KOPT-K1 (cell line): ENCODE measurements around the gene MAN1C1.

Experiments used
- H3K27ac ChIP-seq: fragments of 200-600 bp; sonication (generic); 2 replicates; pipeline ENCODE4 v1.5.1; 2016; ENCODE audit warnings: antibody characterized with exemption, mild to moderate bottlenecking, low read depth, low read length; ENCODE audit not compliant: poor library complexity, severe bottlenecking
- H3K36me3 ChIP-seq: fragments of 200-600 bp; sonication (generic); 2 replicates; pipeline ENCODE4 v1.5.1; 2017; ENCODE audit warnings: antibody characterized with exemption, mild to moderate bottlenecking, low read length, moderate library complexity; ENCODE audit not compliant: insufficient read depth
- H3K9me3 ChIP-seq: fragments of 200-600 bp; sonication (generic); 2 replicates; pipeline ENCODE4 v1.5.1; 2017; ENCODE audit warnings: antibody characterized with exemption, low read length, mild to moderate bottlenecking; ENCODE audit not compliant: insufficient read depth, poor library complexity, severe bottlenecking

The MAN1C1 gene

DNA sequence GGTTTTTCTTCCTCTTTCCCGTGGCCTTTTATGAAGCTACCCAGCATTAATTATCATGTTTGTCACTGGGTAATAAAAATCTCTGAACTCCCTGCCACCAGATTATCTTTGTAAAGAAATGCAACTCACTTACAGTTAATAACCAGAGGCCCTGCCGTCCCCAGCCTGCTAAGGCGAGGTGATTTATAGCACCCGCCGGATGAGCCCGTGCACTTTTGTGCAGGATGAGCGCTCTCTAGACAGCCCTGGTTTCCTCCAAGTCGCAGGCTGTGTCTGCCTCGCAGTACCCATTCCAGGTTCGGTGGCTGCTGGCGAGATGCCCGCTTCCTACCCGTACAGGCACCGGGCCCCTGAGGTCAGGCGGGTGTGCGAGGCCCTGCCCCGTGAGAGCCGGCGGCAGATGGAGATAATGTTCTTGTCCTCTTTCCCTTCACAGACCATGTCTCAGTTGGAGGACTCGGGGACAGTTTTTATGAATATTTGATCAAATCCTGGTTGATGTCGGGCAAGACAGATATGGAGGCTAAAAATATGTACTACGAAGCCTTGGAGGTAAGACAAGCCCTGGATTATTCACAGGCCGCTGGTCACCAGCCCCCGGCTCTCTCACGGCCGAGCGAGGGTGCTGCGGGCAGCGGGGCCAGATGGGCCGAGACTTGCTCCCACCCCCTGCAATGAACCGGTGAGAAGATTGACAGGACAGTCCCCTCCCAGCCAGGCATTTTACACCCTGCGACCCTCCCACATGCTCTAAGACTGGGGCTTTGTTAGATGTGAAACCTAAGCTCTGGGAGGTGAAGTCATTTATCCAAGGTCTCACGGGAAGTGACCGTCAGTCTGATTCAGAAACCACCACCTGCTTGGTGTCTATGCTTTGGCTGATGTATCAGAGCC lies 154.9 kb downstream of the MAN1C1 start:
- Histone ChIP-seq H3K9me3 (no peaks in the 10 kb centered on the region), H3K36me3 (no peaks in the 10 kb centered on the region), H3K27ac (no peak overlapping the region)

DNA sequence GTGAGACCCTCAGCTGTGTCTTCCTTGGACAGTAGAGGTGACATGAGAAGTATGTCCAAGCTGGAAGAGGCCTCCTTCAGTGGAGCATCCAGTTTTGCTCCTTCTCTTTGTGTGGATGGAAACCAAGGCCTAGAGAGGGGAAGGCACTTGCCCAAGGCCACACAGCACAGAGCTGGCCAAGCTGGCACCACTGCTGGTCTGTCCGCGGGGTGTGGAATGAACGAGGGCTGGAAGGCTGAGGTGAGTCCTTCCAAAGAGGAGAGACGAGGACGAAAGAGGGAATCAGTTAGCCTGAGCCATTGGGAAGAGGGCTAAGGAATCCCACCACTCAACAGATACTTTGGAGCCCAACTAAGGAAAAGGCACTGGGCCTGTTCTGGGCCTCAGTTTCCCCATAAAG lies 155.6 kb downstream of the MAN1C1 start:
- Histone ChIP-seq H3K36me3 (no peaks in the 10 kb centered on the region), H3K27ac (no peak overlapping the region), H3K9me3 (no peaks in the 10 kb centered on the region)

DNA sequence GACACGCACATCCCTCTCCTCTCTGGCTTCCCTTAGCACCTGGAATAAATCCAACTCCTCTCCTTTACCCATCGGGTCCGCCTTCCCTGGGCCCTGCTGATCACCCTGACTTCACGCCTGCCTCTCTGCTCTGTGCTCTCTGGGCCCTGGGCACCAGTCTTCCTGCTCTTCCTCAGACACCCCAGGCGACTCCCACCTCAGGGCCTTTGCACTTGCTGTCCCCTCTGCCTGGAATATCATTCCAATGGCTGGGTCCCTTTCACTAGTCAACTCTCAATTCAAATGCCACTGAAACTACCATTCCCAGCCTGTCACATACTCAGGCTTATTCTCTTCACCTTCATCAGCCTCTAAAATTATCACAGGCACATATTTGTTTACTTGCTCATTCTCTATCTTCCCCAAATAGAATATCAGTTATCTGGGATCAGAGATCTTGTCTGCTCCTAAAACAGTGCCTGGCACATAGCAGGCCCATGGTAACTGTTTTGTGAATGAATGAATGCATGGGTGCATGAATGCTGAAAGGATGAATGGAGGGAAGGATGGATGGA lies 156.2 kb downstream of the MAN1C1 start:
- no peak overlapping the region for H3K27ac ChIP-seq
- H3K9me3 ChIP-seq, result no peaks in the 10 kb centered on the region
- H3K36me3 ChIP-seq, result no peaks in the 10 kb centered on the region

DNA sequence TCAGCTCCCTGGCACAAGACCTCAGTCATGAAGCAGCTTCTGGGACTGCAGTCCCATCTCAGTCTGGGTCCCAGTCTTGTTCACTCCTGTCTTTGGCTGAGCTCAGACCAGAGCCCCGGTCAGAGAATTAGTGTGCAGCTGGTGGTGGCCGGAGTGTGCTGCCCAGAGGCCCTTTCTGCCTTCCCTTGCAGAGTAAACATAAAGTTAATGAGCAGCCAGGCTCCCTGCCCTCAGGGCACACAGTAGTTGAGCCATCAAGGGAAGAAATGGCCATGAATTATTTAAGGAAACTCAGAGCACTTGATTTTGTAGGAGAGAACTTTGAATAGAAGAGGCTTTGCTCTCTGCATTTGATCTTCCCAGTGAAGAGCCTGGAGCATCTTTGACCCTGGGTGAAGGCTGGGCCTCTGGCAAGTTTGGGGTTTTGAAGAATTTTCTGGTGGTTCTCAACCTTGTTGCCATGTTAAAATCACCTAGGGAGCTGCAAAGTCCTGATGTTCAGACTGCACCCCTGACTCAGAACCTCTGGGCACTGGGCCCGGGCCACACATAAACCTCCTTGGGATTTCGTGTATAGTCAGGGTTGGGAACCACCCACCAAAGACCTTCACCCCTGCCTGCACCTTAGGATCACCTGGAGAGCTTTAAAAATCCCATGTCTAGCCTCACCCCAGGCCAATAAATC lies 157.0 kb downstream of the MAN1C1 start:
- H3K9me3 ChIP-seq, result no peaks in the 10 kb centered on the region
- no peaks in the 10 kb centered on the region for H3K36me3 ChIP-seq
- no peak overlapping the region for H3K27ac ChIP-seq

DNA sequence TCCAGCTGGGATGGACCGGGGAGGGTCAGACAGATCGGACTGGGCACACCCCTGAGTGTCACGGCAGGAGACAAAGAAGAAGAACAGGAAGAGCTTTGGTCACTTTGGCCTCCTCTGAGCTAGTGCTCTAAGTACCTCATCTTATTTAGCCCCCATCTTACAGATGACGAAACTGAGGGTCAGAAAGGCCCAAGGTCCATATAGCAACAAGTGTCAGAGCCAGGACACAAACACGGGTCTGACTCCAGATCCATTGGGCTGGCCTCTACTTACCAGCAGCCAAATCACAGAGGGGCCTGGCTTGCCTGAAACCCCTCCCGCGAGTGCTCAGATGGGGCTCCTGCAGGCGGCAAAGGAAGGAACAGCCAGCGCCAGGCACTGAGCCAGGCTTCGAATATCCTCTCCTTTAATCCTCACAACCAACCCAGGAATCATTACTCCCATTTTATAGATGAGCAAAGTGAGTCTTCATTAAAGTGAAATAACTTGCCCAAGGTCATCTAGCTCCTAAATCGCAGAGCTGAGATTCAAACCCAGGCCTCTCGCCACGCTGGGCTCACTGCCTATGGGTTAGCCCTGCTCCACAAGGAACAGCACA lies 157.7 kb downstream of the MAN1C1 start:
- Histone ChIP-seq H3K27ac (no peak overlapping the region), H3K9me3 (no peaks in the 10 kb centered on the region), H3K36me3 (no peaks in the 10 kb centered on the region)

DNA sequence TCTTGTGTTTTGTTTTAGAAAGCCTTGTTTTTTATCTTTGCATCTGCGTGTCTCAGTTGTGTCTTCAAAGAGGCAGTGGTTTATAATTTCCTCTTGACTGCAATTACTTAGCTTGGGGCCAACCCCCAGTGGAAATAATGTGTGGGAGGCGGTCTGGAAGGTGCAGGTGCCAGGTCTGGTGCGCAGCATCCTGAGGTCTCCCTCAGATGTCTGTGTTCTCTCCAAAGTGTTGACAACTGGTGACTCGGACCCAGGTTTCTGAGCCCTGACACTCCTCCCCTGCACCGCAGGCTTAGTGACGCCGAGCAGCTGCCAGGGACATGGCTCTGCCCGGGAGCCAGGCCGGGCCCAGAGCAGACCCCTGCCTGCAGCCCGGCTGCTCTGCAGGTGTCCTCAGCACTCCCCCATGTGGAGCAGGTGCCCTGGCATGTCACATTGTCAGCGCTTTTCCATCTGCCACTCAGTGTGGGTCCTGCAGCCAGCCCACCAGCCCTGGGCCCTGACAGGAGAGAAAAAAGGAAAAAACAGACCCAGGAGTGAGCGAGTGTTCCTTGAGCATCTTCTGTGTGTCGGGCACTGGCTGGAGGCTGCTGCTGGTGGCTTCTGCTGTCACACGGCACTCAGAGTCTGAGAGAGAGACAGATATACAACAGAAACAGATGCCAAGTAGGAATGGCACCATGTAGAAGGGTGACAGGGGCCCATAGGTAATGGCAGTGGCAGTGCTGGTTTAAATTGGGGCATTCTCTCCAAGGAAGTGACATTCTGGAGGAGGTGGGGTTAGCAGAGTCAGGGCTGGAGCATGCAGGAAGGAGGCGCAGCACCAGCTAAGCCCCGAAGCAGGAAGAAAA lies 158.6 kb downstream of the MAN1C1 start:
- Histone ChIP-seq H3K36me3 (no peaks in the 10 kb centered on the region), H3K9me3 (no peaks in the 10 kb centered on the region), H3K27ac (no peak overlapping the region)

DNA sequence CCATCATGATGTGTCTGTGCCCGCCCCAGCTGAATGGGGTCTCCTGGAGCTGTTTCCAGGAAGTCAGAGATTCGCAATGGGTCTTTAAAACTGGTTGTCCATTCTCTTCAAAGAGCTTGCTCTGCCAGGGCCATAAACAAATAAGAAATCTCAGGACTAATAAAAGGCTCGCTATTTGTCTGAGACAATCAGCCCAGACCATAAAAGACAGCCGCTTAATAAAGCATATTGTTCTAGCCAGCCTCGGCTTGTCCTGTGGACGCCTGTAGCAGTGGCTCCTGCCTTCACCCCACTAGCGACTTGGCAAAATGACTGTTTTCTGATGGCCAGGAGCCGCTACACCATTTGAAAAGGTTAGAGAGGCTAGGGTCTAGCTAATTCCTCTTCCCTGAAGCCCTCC lies 162.8 kb downstream of the MAN1C1 start:
- H3K36me3 ChIP-seq, result no peaks in the 10 kb centered on the region
- no peak overlapping the region for H3K27ac ChIP-seq
- no peaks in the 10 kb centered on the region for H3K9me3 ChIP-seq

DNA sequence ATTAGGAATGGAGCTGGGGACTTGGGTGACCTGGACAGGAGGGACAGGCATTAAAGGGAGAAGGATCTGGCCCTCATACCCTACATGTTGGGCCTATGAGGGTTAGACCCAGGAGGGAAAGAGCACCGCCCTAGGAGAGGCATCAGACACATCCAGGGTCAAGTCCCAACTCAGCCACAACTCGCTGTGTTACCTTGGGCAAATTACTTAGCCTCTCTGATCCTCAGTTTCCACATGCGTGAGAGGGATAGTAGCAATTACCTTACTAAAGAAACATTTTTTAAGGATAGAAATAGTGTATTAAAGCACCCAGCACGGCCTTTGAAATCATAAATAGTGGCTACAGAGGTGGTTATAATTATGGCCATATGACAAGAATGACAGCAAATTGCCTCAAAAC lies 163.3 kb downstream of the MAN1C1 start:
- Histone ChIP-seq H3K27ac (no peak overlapping the region), H3K9me3 (no peaks in the 10 kb centered on the region)

DNA sequence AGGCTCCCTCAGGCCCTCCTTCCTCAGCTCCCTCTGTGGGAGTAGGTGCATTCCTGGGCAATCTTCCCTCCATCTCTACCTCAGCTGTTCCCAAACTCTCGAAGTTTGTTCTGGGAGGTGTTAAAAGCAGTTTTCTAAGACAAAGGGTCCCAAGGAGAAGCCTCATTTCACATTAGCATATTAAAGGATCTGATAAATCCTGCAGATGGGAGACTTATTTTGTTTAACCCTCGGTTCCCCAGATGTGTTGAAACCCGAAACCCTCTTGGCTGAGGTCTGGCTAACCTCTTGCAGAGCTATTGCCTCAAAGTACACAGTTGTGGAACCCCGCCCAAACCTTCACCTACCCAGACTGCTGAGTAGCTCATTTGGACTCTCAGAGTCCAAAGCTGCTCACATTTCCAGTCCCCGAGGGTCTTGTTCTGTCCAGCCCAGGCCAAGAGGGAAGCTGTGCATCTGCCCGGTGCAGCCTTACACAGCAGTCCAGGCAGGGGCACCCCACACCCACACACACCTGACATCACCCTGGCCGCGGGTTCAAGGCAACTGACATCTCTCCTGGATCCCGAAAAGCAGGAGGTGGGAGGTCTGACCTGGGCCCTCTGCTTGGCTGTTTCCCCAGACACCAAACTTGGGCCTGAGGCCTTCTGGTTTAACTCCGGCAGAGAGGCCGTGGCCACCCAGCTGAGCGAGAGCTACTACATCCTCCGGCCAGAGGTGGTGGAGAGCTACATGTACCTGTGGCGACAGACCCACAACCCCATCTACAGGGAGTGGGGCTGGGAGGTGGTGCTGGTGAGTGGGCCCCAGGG lies 163.9 kb downstream of the MAN1C1 start:
- Histone ChIP-seq H3K36me3 (no peaks in the 10 kb centered on the region), H3K27ac (no peak overlapping the region), H3K9me3 (no peaks in the 10 kb centered on the region)

More for the DNA sequence above, 163.3 kb downstream of the MAN1C1 start:
- H3K36me3 ChIP-seq, result no peaks in the 10 kb centered on the region

DNA sequence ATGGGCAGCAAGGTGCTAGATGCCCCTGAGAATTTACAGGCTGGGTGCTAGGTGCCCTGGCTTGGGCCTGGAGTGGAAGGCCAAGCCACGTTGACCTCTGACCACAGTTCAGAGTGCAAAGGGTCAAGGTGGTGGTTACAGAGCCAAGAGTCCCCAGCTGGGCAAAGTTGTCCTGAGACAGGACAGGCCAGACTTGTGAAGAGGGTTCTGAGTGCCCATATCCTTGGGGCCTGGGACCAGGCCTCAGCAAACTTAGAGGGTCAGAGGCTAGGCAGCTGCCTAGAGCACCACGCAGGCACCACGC lies 164.5 kb downstream of the MAN1C1 start:
- no peaks in the 10 kb centered on the region for H3K9me3 ChIP-seq

DNA sequence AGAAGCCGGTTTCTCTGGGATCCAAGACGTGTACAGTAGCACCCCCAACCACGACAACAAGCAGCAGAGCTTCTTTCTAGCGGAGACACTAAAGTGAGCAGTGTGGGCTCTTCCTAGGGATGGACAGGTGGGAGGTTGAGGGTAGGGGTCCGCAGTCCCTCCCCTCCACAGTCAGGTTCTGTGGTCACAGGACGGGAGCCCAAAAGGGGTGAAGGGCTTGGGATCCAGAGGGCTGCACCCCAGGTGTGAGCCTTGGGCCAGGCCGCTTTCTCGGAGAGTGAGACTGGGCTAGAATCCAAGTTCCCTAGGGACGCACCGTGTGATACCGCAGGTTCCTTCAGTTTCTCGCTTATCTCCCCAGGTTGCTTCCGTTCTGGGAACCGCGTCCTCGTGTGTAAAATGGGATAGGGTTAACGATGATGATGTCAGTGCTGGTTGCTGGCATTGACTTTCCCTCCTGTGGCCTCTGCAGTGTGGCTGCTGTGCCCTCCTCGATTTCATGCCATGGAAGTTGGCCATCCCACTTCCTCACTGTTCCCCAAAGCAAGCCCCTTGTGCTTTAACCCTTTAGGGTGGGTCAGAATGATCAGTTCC lies 166.1 kb downstream of the MAN1C1 start:
- Histone ChIP-seq H3K9me3 (no peaks in the 10 kb centered on the region), H3K36me3 (no peaks in the 10 kb centered on the region), H3K27ac (no peak overlapping the region)

More for the DNA sequence above, 164.5 kb downstream of the MAN1C1 start:
- Histone ChIP-seq H3K36me3 (no peaks in the 10 kb centered on the region), H3K27ac (no peak overlapping the region)

DNA sequence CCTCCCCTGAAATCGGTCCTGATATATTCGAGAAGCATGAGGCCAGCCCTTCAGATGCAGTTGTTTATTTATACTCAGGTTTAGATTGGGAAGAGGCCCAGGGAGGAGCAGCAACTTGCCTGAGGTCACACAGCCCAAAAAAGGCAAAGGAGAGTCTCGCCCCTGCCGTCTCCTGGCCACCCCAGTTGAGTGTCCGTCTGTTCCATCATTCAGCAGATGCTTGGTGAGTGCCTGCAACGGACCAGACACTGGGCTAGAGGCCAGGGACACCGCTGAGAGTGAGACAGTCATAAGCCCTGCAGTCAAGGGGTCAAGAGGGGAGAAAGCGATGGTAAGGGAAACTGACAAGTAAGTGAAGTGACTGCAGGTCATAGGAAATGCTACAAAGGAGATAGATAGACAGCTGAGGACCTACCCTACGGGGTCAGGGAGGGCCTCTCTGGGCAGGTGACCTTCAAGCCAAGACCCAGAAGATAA lies 168.0 kb downstream of the MAN1C1 start:
- Histone ChIP-seq H3K9me3 (no peaks in the 10 kb centered on the region), H3K27ac (no peak overlapping the region), H3K36me3 (no peaks in the 10 kb centered on the region)

DNA sequence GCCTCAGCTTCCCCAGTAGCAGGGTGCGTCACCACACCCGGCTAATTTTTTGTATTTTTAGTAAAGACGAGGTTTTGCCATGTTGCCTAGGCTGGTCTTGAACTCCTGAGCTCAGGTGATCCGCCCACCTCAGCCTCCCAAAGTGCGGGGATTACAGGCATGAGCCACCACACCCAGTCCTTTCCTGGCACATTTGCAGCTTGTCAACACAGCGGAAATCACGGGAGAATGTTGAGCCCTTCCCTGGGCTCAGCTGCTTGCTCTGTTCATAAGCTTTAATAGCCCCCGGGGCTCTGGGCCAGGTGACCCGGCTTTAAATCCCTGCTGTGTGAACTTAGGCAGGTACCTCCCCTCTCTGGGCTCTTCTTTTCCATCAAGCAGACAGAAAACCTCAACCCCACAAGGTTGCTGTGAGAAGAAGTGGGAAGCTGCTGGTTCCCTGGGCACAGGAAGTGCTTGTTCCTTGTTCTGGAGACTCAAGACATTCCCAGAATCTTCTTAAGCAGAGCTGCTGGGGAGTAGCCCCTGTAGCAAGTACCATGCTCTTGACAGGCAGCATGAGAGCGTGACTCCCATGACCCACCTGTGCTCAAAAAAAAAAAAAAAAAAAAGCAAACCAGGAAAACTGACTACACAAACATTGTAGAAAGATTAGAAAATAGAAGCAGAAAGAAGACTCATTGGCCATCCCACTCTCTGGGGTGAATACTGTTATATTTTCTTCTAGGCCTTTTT lies 168.9 kb downstream of the MAN1C1 start:
- H3K9me3 ChIP-seq, result no peaks in the 10 kb centered on the region
- no peaks in the 10 kb centered on the region for H3K36me3 ChIP-seq
- no peak overlapping the region for H3K27ac ChIP-seq
